ENCODE data around the gene ERCC2. TPM values are rescaled to one million over a fixed set of nuclear protein-coding genes. Genes with fewer than 3 reads are reported as not detected.

Gene ERCC2
- total RNA-seq, 4 donors from 2014 or later = 1.8 to 16.6 (median 10.5) TPM

- Histone ChIP-seq H3K27ac (no peak overlapping the region), H3K4me1 (no peaks in the 10 kb centered on the region), H3K4me3 (no peak overlapping the region), H3K36me3 (no peaks in the 10 kb centered on the region), H3K9me3 (no peaks in the 10 kb centered on the region), H3K27me3 (peaks cover 0 to 16% of the 10 kb centered on the region in 2 donors)
- DNase-seq = no peak
- intact Hi-C loops (cut with DNase I; ENCODE audit: low total_unique reads) = no loop called here
- no peak for TF ChIP-seq POLR2A (IDR thresholded peaks at IDR 0.05)
- TF ChIP-seq CTCF (IDR thresholded peaks at IDR 0.05) = no peak
Measured at GRCh38 chr19:45350477-45351058, 19.8 kb downstream of the ERCC2 start.

- intact Hi-C loops (cut with DNase I; ENCODE audit: low total_unique reads) = no loop called here
- Histone ChIP-seq H3K27ac (no peak overlapping the region), H3K4me1 (no peaks in the 10 kb centered on the region), H3K9me3 (no peaks in the 10 kb centered on the region), H3K27me3 (peaks cover 0 to 16% of the 10 kb centered on the region in 2 donors), H3K4me3 (no peak overlapping the region), H3K36me3 (no peaks in the 10 kb centered on the region)
- TF ChIP-seq POLR2A (IDR thresholded peaks at IDR 0.05) = no peak
- no peak for TF ChIP-seq CTCF (IDR thresholded peaks at IDR 0.05)
- DNase-seq = no peak
Measured at GRCh38 chr19:45349430-45349941, 20.9 kb downstream of the ERCC2 start.

GRCh38 chr19:45349126-45349415 lies 21.3 kb downstream of the ERCC2 start:
- Histone ChIP-seq H3K36me3 (no peaks in the 10 kb centered on the region), H3K4me3 (no peak overlapping the region), H3K9me3 (no peaks in the 10 kb centered on the region), H3K27me3 (peaks cover 0 to 16% of the 10 kb centered on the region in 2 donors), H3K27ac (no peak overlapping the region), H3K4me1 (no peaks in the 10 kb centered on the region)
- no peak for DNase-seq
- intact Hi-C loops (cut with DNase I; ENCODE audit: low total_unique reads) = no loop called here
- TF ChIP-seq POLR2A (IDR thresholded peaks at IDR 0.05) (no peak), CTCF (IDR thresholded peaks at IDR 0.05) (no peak)

GRCh38 chr19:45348367-45349125 lies 21.8 kb downstream of the ERCC2 start:
- TF ChIP-seq CTCF (IDR thresholded peaks at IDR 0.05) = no peak
- no peak for TF ChIP-seq POLR2A (IDR thresholded peaks at IDR 0.05)
- H3K36me3 ChIP-seq = no peaks in the 10 kb centered on the region
- DNase-seq = no peak
- no peak overlapping the region for H3K4me3 ChIP-seq
- no peaks in the 10 kb centered on the region for H3K4me1 ChIP-seq
- intact Hi-C loops (cut with DNase I; ENCODE audit: low total_unique reads) = no loop called here
- peaks cover 0 to 16% of the 10 kb centered on the region in 2 donors for H3K27me3 ChIP-seq
- H3K27ac ChIP-seq = no peak overlapping the region
- H3K9me3 ChIP-seq = no peaks in the 10 kb centered on the region

GRCh38 chr19:45347570-45348366 lies 22.6 kb downstream of the ERCC2 start:
- H3K36me3 ChIP-seq = no peaks in the 10 kb centered on the region
- no peak overlapping the region for H3K4me3 ChIP-seq
- H3K27ac ChIP-seq = no peak overlapping the region
- DNase-seq = no peak
- peaks cover 0 to 16% of the 10 kb centered on the region in 2 donors for H3K27me3 ChIP-seq
- TF ChIP-seq POLR2A (IDR thresholded peaks at IDR 0.05) = no peak
- no peak for TF ChIP-seq CTCF (IDR thresholded peaks at IDR 0.05)
- H3K9me3 ChIP-seq = no peaks in the 10 kb centered on the region
- intact Hi-C loops (cut with DNase I; ENCODE audit: low total_unique reads) = no loop called here
- no peaks in the 10 kb centered on the region for H3K4me1 ChIP-seq
